IPS DF 6.9 (cell line): ENCODE data around the gene ZNF157.

Experiments used
- DNase-seq: peaks from one replicate; pipeline ENCODE4 v3.0.0-alpha.2; 2013; ENCODE audit warnings: low read depth, low spot score
- H3K27ac ChIP-seq: one replicate; pipeline ENCODE4 v1.5.1; 2013; ENCODE audit warnings: low read length, control low read depth
- H3K27me3 ChIP-seq: 2 replicates; pipeline ENCODE4 v1.6.1; 2013; ENCODE audit warnings: mild to moderate bottlenecking, low read length; ENCODE audit not compliant: control insufficient read depth, insufficient read depth
- H3K36me3 ChIP-seq: 2 replicates; pipeline ENCODE4 v1.6.1; 2013; ENCODE audit warnings: low read length; ENCODE audit not compliant: control insufficient read depth, insufficient read depth
- H3K4me1 ChIP-seq: 2 replicates; pipeline ENCODE4 v1.6.1; 2013; ENCODE audit warnings: low read length; ENCODE audit not compliant: control insufficient read depth, insufficient read depth
- H3K4me3 ChIP-seq: 2 replicates; pipeline ENCODE4 v1.5.1; 2013; ENCODE audit warnings: mild to moderate bottlenecking, low read length
- H3K9me3 ChIP-seq: 2 replicates; pipeline ENCODE4 v1.6.1; 2013; ENCODE audit warnings: low read length, inconsistent platforms; ENCODE audit not compliant: control insufficient read depth, insufficient read depth
- WGBS: extraction: QIAGEN DNeasy Blood & Tissue Kit; methylation state at CpG from one replicate; pipeline ENCODE4 v1.1.7; 2013; ENCODE audit warnings: mixed read lengths, missing lambda C conversion rate; ENCODE audit not compliant: insufficient read length, insufficient coverage; 5-methylcytosine and 5-hydroxymethylcytosine counted together

Gene ZNF157

DNA sequence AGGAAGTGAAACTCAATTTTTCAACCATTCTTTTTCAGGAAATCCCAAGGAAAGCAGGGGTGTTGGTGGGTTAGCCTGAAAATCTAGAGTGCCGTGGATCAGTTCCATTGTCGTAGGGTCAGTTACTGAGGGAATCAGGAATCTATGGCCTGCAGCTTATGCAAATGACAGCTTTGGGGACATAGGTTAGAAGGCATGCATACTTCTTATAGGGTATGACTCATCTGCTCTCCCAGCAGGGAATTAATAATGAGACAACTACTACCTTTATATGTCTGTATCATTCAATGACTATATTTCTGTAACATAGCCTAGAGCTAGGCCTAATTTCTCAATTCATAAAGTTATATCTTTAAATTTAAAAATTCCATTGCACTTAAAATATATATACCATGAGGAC lies 76.1 kb downstream of the ZNF157 start:
- Histone ChIP-seq H3K4me1 (no peaks in the 10 kb centered on the region), H3K36me3 (no peaks in the 10 kb centered on the region), H3K4me3 (no peak overlapping the region), H3K9me3 (peaks cover 2% of the 10 kb centered on the region; the same call in 1 of the 2 replicates), H3K27ac (no peak overlapping the region), H3K27me3 (no peaks in the 10 kb centered on the region)
- DNase-seq = no peak
- no CpG with 5 or more reads among the region's 2 CpGs for WGBS

DNA sequence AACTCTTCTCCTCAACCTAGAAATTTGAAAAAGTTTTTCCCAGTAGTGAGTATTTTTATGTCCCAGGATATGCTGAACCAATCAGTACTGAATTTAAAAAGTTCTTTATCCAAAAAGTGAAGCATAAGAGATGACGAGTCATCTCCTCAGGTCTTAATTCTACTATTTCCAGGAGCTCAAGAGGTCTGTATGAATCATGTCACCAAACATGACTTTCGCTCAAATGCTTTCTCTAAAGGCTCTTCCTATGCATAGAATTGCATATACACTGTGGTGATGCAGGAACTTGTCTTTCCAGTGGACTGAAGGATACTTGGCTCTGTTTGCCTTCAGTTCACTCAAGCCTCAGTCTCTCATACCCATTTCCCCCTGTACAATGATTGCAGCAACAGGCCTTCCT lies 76.6 kb downstream of the ZNF157 start:
- WGBS = no CpG with 5 or more reads among the region's 2 CpGs
- H3K27me3 ChIP-seq = no peaks in the 10 kb centered on the region
- H3K9me3 ChIP-seq = peaks cover 2% of the 10 kb centered on the region; the same call in 1 of the 2 replicates

DNA sequence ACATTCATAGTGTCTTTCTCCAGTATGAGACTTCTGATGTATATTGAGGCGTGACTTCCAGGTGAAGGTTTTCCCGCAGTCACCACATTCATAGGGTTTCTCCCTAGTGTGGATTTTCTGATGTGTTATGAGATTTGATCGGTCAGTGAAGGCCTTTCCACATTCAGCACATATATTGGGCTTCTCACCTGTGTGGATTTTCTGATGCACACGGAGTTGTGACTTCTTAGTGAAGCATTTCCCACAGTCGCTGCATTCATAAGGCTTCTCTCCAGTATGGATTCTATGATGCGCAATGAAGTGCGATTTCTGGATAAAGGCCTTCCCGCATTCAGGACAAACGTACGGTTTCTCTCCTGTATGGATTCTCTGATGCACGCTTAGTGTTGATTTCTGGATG lies 77.2 kb downstream of the ZNF157 start:
- H3K36me3 ChIP-seq = no peaks in the 10 kb centered on the region
- H3K27ac ChIP-seq = no peak overlapping the region
- H3K4me3 ChIP-seq = no peak overlapping the region
- H3K9me3 ChIP-seq = peaks cover 2% of the 10 kb centered on the region; the same call in 1 of the 2 replicates
- DNase-seq = no peak
- no CpG with 5 or more reads among the region's 11 CpGs for WGBS
- no peaks in the 10 kb centered on the region for H3K27me3 ChIP-seq
- H3K4me1 ChIP-seq = no peaks in the 10 kb centered on the region

More for the DNA sequence above, 76.6 kb downstream of the ZNF157 start:
- Histone ChIP-seq H3K36me3 (no peaks in the 10 kb centered on the region), H3K4me1 (no peaks in the 10 kb centered on the region), H3K27ac (no peak overlapping the region), H3K4me3 (no peak overlapping the region)
- no peak for DNase-seq

DNA sequence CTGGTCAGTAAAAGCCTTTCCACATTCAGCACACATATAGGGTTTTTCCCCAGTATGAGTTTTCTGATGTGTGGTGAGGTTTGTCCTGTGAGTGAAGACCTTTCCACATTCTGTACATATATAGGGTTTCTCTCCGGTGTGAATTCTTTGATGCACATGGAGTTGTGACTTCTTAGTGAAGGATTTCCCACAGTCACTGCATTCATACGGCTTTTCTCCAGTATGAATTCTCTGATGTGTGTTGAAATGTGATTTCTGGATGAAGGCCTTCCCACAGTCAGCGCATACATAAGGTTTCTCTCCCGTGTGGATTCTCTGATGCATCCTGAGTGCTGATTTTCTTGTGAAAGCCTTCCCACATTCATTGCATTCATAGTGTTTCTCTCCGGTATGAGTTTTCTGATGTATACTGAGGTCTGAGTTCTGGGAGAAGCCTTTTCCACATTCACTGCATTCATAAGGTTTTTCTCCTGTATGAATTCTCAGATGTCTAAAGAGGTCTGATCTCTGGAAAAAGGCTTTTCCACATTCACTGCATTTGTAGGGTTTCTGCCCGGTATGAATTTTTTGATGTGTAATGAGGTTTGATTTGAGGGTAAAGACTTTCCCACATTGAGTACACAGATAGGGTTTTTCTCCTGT lies 77.9 kb downstream of the ZNF157 start:
- peaks cover 2% of the 10 kb centered on the region; the same call in 1 of the 2 replicates for H3K9me3 ChIP-seq
- DNase-seq = no peak
- H3K4me3 ChIP-seq = no peak overlapping the region
- no peak overlapping the region for H3K27ac ChIP-seq
- H3K27me3 ChIP-seq = no peaks in the 10 kb centered on the region
- no peaks in the 10 kb centered on the region for H3K36me3 ChIP-seq
- no peaks in the 10 kb centered on the region for H3K4me1 ChIP-seq
- WGBS = no CpG with 5 or more reads among the region's 6 CpGs

DNA sequence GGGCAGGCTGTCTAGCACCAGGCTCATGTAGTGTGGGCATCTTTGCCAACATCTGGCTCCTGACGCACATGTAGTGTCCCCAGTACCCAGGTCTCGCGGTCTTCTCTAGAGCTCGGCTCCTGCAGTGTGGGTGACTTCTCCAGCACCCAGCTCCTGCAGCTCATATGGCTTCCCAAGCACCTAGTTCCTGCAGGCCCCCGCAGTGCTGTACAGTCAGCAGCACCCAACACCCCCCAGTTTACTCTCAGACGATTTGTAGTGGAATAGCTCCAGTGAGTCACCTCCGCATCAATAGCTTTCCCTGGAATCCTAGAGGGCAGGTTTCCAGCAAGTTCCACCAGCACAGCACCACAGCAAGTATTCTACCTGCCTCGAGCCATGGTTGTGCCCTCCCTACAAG lies 81.7 kb downstream of the ZNF157 start:
- Histone ChIP-seq H3K4me3 (no peak overlapping the region), H3K9me3 (peaks cover 2% of the 10 kb centered on the region; the same call in 1 of the 2 replicates), H3K4me1 (no peaks in the 10 kb centered on the region), H3K36me3 (no peaks in the 10 kb centered on the region), H3K27me3 (no peaks in the 10 kb centered on the region), H3K27ac (no peak overlapping the region)
- WGBS = no CpG with 5 or more reads among the region's 8 CpGs
- DNase-seq = no peak

DNA sequence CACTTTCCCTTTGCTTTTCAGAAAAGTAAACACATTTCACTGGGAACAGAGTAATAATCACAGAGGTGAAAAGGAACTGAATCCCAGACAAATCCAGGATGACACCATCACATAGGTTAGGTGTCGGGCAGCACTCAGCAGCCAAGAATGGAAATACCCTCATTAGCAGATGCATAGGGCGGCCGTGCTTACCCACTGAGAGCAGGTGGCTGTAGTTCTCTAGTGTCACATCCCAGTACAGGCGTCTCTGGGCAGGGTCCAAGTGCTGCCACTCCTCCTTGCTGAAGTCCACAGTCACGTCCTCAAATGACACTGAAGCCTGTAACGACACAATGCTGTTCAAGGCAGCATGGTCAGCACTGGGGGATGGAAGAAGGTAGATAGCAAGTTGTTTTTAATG lies 85.7 kb downstream of the ZNF157 start:
- Histone ChIP-seq H3K36me3 (no peaks in the 10 kb centered on the region), H3K27me3 (no peaks in the 10 kb centered on the region), H3K27ac (no peak overlapping the region), H3K4me1 (no peaks in the 10 kb centered on the region), H3K4me3 (no peak overlapping the region), H3K9me3 (no peaks in the 10 kb centered on the region)
- no peak for DNase-seq
- WGBS = no CpG with 5 or more reads among the region's 6 CpGs

DNA sequence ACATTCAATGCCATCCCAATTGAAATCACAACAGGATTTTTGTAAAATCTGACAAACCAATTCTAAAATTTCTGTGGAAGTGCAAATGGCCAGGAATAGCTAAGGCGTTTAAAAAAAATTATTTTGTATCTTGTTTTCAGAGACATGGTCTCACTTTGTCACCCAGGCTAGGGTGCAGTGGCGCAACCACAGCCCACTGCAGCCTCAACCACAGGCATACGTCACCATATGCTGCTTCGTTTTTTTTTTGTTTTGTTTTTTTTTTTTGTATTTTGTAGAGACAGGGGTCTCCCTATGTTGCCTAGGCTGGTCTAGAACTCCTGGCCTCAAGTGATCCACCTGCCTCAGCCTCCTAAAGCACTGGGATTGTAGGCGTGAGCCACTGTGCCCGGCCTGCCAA lies 88.2 kb downstream of the ZNF157 start:
- no peaks in the 10 kb centered on the region for H3K36me3 ChIP-seq
- H3K27me3 ChIP-seq = no peaks in the 10 kb centered on the region
- H3K27ac ChIP-seq = no peak overlapping the region
- H3K4me3 ChIP-seq = no peak overlapping the region
- no peaks in the 10 kb centered on the region for H3K4me1 ChIP-seq
- WGBS = no CpG with 5 or more reads among the region's 6 CpGs
- no peaks in the 10 kb centered on the region for H3K9me3 ChIP-seq
- DNase-seq = no peak

DNA sequence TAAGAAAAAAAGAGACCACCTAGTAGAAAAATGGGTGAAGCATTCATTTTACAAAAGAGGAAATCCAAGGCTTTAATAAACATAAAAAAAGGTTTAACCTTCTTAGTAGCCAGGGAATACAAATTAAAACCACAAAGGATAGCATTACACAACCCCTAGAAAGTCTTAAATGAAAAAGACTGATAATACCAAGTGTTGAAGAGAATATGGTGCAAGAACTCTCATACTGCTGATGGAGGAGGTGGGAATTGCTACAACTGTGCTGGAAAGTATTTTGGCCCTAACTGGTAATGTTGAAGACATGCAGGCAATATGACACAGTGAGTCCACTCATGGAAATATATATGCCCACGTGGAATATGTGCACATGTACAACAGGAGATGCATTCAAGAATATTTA lies 90.2 kb downstream of the ZNF157 start:
- no peak for DNase-seq
- Histone ChIP-seq H3K27me3 (no peaks in the 10 kb centered on the region), H3K36me3 (no peaks in the 10 kb centered on the region), H3K9me3 (no peaks in the 10 kb centered on the region), H3K4me1 (no peaks in the 10 kb centered on the region), H3K27ac (no peak overlapping the region), H3K4me3 (no peak overlapping the region)
- no CpG with 5 or more reads among the region's 1 CpG for whole genome bisulfite sequencing
